ENCODE results near the gene GART.

DNA sequence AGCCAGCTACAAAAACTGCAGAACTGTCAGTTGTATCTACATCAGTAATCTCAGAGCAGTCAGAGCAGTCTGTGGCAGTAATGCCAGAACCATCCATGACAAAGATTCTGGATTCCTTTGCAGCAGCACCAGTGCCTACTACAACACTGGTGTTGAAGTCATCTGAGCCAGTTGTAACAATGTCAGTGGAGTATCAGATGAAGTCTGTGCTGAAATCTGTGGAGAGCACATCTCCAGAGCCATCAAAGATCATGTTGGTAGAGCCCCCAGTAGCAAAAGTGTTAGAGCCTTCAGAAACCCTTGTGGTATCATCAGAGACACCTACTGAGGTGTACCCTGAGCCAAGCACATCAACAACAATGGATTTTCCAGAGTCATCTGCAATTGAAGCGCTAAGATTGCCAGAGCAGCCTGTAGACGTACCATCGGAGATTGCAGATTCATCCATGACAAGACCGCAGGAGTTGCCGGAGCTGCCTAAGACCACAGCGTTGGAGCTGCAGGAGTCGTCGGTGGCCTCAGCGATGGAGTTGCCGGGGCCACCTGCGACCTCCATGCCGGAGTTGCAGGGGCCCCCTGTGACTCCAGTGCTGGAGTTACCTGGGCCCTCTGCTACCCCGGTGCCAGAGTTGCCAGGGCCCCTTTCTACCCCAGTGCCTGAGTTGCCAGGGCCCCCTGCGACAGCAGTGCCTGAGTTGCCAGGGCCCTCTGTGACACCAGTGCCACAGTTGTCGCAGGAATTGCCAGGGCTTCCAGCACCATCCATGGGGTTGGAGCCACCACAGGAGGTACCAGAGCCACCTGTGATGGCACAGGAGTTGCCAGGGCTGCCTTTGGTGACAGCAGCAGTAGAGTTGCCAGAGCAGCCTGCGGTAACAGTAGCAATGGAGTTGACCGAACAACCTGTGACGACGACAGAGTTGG is 8.2 kb upstream of the GART start:
- TF ChIP-seq EP300 (IDR thresholded peaks at IDR 0.05) (no peak), POLR2A (IDR thresholded peaks at IDR 0.05) (no peak), POLR2AphosphoS5 (IDR thresholded peaks at IDR 0.05) (no peak)
- TF ChIP-seq, protein P1, sequence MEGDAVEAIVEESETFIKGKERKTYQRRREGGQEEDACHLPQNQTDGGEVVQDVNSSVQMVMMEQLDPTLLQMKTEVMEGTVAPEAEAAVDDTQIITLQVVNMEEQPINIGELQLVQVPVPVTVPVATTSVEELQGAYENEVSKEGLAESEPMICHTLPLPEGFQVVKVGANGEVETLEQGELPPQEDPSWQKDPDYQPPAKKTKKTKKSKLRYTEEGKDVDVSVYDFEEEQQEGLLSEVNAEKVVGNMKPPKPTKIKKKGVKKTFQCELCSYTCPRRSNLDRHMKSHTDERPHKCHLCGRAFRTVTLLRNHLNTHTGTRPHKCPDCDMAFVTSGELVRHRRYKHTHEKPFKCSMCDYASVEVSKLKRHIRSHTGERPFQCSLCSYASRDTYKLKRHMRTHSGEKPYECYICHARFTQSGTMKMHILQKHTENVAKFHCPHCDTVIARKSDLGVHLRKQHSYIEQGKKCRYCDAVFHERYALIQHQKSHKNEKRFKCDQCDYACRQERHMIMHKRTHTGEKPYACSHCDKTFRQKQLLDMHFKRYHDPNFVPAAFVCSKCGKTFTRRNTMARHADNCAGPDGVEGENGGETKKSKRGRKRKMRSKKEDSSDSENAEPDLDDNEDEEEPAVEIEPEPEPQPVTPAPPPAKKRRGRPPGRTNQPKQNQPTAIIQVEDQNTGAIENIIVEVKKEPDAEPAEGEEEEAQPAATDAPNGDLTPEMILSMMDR (IDR thresholded peaks at IDR 0.05) = no peak

Data from suprapubic skin (tissue), 4 donors.